HEK293 (cell line): ENCODE results near the gene ILK.

Experiments
- CTCF ChIA-PET: fragments of 350-600 bp; formaldehyde crosslinking; extraction: SDS; loops from one replicate; lab custom pipeline; 2021; ENCODE audit warnings: antibody characterized with exemption; lab: Yijun Ruan, JAX
- POLR2A ChIA-PET: fragments of 300-600 bp; formaldehyde crosslinking; extraction: SDS; loops from one replicate; lab custom pipeline; 2020; ENCODE audit warnings: antibody characterized with exemption, inconsistent platforms; lab: Yijun Ruan, JAX
- H3K27ac ChIP-seq: fragments of 200-500 bp; sonication (Bioruptor generic); 2 replicates; pipeline ENCODE4 v1.5.1; 2014; ENCODE audit warnings: low read depth, low read length, control low read depth, inconsistent platforms; ENCODE audit errors: extremely low read depth
- H3K36me3 ChIP-seq, 2 experiments: fragments of 200-500 bp in 1 of 2; sonication (Bioruptor generic) in 1 of 2; 1 replicate in 1 of 2; 2 replicates in 1 of 2; pipeline ENCODE4 v1.5.1; 2014 to 2017; ENCODE audit warnings: inconsistent platforms in 2 of 2, low read length in 2 of 2; ENCODE audit not compliant: control insufficient read depth in 2 of 2, insufficient read depth in 1 of 2
- H3K4me1 ChIP-seq: fragments of 200-500 bp; sonication (Bioruptor generic); 2 replicates; pipeline ENCODE4 v1.5.1; 2014; ENCODE audit warnings: mild to moderate bottlenecking, low read length, inconsistent platforms; ENCODE audit not compliant: control insufficient read depth, insufficient read depth
- H3K4me3 ChIP-seq: 2 replicates; pipeline ENCODE4 v1.5.1; 2011; ENCODE audit warnings: low read depth, mild to moderate bottlenecking, control low read depth, low read length, moderate library complexity
- H3K9me3 ChIP-seq: fragments of 200-500 bp; sonication (Bioruptor generic); 2 replicates; pipeline ENCODE4 v1.5.1; 2014; ENCODE audit warnings: low read depth, low read length, inconsistent platforms; ENCODE audit not compliant: control insufficient read depth, insufficient read depth
- RBAK ChIP-seq: fragments of 450-650 bp; formaldehyde crosslinking; IDR thresholded peaks from 2 replicates; pipeline ENCODE4 v1.5.1; 2016; ENCODE audit warnings: missing biosample characterization, missing genetic modification characterization
- ZBTB7A ChIP-seq: fragments of 450-650 bp; formaldehyde crosslinking; IDR thresholded peaks from 2 replicates; pipeline ENCODE4 v1.5.1; 2016; ENCODE audit warnings: low read depth, missing biosample characterization, missing genetic modification characterization
- ZNF18 ChIP-seq: fragments of 450-650 bp; formaldehyde crosslinking; IDR thresholded peaks from 2 replicates; pipeline ENCODE4 v1.5.1; 2016; ENCODE audit warnings: missing biosample characterization, missing genetic modification characterization
- ZNF37A ChIP-seq: fragments of 450-650 bp; IDR thresholded peaks from 2 replicates; pipeline ENCODE4 v1.5.1; 2018; ENCODE audit warnings: missing biosample characterization, missing genetic modification characterization
- ZSCAN30 ChIP-seq: fragments of 450-650 bp; IDR thresholded peaks from 2 replicates; pipeline ENCODE4 v1.5.1; 2018; ENCODE audit warnings: missing biosample characterization, mild to moderate bottlenecking, missing genetic modification characterization, moderate library complexity

ILK gene

GRCh38 chr11:6658647-6659046 is 55.1 kb downstream of the ILK start:
- no peak overlapping the region for H3K4me3 ChIP-seq
- ChIA-PET POLR2A (interaction anchor here (1.1 kb wide), 1 partner anchor 15 kb away, joined by 3 read pairs; no protein-coding TSS in a partner anchor), CTCF (interaction anchor here (1.2 to 1.8 kb wide), 2 partner anchors 25 to 127 kb away, joined by 5 to 6 read pairs; partner anchors contain the start of gene MRPL17)
- H3K36me3 ChIP-seq, result no peaks in the 10 kb centered on the region
- TF ChIP-seq RBAK (no peak), ZBTB7A (tag by site-specific recombination) (no peak), ZNF37A (tag by site-specific recombination) (no peak), ZSCAN30 (tag by site-specific recombination) (no peak), ZNF18 (tag by site-specific recombination) (no peak)
- no peak overlapping the region for H3K27ac ChIP-seq
- H3K4me1 ChIP-seq, result no peaks in the 10 kb centered on the region
- no peaks in the 10 kb centered on the region for H3K9me3 ChIP-seq
